ENCODE results near the gene CCDC110.
A peak's percentile ranks its signal among the peaks of the same experiment; 100 is the strongest.

CCDC110 gene

DNA sequence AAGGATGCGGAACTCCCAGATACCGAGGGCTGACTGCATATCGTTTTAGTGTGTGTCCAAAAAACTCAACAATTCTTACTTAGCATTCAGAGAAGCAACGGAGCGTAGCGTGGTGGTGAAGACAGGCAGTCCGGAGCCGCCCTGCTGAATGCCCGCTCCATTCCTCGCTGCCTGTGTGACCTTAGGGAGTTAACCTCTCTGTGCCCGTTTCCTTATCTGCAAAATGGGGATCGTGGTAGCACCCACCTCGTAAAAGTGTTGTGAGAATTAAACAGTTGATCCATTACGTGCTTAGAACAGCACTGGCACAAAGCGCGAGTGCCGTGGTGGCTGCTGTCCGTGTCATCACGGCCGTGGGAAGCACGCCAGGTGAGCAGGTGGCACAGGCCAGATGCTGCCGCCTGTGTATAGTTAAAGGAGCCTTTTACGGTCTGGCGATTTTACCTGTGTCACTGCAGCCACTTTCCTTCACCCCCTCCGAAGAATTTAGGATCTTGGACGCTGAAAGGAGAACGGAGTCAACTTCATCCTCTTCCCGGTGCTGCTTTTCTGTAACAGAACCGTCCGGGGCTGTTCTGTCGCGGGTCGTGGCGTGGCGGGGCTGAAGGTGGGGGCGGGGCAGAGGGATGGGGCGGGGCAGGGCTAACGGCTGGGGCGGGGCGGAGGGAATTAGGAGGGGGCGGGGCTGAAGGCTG, 885 bp downstream of the CCDC110 start:
- peak; percentile 28 for DNase-seq

GRCh38 chr4:185469580-185470154, 1.9 kb downstream of the CCDC110 start:
- no peak for DNase-seq

DNA sequence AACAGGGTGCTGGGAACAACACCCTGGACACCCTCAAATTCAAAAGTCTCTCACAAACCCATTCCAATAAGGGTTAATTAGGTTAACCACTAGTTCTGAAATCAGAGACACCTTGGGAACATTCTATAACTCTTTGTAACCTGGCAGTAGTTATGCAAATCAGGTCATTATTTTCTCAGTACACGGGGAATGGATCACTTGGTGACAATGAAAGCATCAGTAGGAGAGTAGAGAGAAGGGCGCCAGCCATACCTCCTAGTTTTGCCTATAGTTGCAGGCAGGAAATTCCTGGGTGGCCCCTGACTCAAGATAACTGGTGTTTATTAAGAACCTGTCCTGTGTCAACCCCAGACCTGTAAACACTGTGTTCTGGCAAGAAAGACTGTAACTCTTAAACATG, 2.5 kb downstream of the CCDC110 start:
- DNase-seq = no peak

DNA sequence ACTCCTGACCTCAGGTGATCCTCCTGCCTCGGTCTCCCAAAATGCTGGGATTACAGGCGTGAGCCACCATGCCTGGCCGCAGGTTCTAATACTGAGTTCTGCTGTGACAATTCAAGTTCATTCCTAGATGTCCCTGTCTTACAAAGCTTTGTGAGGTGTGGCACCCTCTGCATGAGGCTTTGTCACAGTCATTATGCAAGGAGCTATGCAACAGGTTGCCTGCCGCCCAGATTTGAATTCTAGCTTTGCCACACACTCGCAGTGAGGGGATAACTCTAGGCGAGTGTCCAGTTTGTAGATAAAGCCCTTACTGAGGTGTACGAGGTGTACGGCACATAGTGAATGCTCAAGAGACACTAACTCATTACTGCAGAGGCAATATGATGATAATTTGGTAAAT, 3.5 kb downstream of the CCDC110 start:
- DNase-seq = no peak

DNA sequence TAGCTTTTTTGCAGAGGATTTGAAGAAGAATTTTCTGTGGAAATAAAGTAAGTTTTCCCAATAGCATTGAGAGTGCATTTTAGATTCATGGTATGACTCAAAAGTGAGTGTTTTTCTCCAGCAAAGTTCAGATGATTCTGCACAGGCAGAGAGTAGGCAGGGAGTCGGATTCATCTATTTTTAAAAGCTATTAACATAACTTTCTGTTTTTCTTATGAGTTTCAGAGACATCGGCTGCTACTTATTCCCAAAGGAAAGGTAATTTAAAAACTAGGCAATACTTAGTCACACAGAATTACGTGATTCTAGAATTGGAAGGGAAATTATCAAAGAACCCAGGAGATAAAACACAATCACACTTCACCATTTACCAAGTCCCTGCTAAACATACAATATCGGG, 4.4 kb downstream of the CCDC110 start:
- no peak for DNase-seq

DNA sequence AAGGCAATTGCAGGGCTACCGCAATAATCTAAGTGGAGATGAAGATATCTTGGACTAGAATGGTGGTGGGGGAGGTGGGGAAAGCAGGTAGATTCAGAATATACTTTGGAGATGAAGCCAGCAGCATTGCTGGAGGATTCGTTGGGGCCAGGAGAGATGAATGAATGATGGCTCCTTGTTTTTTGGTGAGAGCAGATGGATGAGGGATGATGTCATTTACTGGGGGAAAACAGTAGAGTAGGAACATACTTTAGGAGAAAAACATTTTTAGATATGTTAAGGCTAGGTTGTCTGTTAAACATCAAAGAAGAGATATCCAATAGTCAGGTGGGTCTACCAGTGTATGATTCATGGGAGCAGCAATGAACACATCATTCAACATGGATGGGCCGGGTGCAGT, 5.8 kb downstream of the CCDC110 start:
- DNase-seq = no peak

- no peak for DNase-seq
Measured at GRCh38 chr4:185464887-185465286, 6.6 kb downstream of the CCDC110 start.

GRCh38 chr4:185464183-185464582, 7.3 kb downstream of the CCDC110 start:
- DNase-seq = no peak

- no peak for DNase-seq
Measured at GRCh38 chr4:185463541-185463940, 8.0 kb downstream of the CCDC110 start.

- DNase-seq = no peak
Measured at GRCh38 chr4:185461565-185461964, 10.0 kb downstream of the CCDC110 start.

DNA sequence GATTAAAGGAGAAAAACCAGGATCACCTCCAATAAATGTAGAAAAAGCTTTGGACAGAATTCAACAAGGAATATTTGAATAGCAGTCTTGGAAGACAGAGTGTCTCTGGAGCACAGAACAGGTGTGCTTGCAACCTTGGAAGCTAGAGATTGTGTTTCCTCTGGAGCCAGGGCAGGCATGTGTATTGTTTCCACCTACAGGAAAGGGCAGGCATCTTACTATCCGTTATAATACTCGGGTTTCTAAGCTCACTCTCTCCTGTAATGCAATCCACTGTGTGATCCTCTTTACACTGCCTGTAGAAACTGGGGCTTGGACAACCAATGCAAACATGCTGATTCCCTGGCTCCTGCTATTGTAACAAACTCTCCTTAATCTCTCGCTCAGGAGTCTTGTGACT, 14.4 kb downstream of the CCDC110 start:
- DNase-seq = no peak

DNA sequence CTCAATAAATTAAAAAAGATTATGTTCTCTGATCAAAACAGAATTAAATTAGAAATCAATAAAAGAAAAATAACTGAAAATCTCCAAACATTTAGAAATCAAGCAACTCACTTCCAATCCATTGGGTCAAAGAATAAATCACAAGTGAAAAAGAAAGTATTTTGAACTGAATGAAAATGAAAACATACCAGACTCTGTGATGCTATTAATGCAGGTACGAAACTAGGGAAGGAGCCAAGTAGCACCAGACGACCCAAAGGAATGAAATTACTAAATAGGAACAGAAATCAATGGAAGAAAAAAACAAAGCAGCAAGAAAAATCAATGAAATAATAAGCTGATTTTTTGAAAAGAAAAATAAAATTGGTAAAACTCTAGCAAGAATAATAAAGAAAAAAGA, 15.4 kb downstream of the CCDC110 start:
- no peak for DNase-seq

GRCh38 chr4:185445209-185445608, 26.3 kb downstream of the CCDC110 start:
- DNase-seq = no peak

DNA sequence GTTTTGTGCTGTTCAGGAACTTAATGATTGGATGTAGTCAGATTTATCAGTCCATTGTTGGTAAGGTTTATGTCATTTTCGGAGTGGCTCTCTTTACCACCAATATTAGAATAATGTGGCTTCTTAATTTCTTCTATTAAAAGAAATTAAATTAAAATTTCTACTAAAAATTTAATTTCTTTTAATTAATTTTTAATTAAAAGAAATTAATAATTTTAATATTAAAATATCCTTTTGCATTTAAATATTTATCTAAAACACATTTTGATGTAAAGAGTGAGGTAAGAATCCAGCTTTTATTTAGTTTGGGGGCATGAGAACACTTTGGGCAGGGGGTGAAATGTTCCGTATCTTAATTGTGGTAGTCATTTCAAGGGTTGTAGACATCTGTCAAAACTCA, 30.1 kb downstream of the CCDC110 start:
- DNase-seq = no peak

DNA sequence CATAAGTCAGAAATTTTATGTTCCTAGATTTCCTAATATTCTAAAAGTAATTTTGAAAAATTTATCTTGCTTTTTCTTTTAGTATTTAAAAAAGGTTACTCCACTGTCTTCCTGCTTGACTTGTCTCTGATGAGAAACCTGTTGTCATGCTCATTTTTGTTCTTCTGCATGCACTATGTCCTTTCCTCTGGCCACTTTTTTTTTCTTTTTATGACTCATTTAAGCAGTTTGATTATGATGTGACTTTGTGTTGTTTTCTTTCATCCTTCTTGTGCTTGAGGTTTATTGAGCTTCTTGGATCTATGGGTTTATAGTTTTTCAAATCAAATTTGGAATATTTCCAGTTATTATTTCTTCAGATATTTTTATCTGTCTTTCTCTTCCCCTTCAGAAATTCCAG, 33.7 kb downstream of the CCDC110 start:
- DNase-seq = no peak

DNA sequence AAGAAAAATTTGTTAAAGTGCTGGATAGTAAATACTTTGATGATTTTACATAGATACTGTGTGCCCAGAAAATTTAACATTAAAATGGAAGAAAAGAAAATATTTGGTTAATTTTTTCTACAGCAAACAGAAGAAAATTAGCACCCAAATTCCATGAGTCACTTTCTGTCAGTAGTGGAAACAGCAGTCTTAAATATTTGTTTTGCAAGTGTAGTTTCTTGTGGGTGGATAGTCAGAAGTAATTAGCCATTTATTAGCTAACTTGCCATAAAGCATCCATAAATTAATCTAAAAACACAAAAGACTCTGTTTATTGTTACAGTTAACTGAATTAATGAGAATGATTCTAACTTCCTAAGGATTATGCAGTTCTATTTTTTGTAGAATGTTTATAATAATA, 36.1 kb downstream of the CCDC110 start:
- no peak for DNase-seq

DNA sequence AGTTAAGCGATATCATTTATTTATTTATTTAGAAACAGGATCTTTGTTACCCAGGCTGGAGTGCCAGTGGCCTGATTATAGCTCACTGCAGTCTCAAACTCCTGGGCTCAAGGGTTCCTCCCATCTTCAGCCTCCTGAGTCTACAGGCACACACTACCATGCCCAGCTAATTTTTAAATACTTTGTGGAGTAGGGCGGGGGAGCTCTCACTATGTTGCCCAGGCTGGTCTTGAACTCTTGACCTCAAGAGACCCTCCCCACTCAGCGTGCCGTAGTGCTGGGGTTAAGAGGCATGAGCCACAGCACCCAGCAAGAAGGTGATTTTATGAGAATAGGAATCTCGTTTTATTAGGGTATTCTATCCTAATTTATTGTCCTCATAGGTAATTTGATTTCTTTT, 41.9 kb downstream of the CCDC110 start:
- no peak for DNase-seq

DNA sequence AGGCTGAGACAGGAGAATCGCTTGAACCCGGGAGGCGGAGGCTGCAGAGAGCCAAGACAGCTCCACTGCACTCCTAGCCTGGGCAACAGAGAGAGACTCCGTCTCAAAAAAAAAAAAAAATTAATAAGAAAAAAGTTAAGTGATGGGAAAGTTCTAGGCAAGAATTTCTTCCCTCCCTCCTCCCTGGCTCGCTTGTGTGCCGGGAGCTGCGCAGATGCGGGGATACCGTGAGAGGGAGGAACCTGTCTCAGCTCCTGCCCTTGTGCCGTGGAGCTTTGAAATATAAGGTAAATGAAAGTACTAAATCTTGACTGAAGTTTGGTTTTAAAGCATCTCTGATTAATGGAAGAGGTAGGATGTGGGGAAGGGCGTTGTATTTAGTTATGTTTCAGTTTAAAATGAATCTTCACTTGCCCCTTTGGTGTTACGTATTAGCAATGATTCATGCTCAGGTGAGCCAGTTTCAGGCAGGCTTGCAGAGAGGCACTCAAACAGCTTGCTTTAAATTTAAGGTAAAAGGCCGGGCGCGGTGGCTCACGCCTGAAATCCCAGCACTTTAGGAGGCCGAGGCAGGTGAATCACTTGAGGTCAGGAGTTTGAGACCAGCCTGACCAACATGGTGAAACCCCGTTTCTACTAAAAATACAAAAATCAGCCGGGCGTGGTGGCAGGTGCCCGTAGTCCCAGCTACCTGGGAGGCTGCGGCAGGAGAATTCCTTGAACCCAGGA, 44.4 kb downstream of the CCDC110 start:
- DNase-seq = no peak

GRCh38 chr4:185425647-185426352, 45.7 kb downstream of the CCDC110 start, which contains the start of gene UFSP2:
Gene UFSP2 (minus strand): TSS chr4:185425964. CDS start chr4:185425868, 96 bp downstream.
- peak; percentile 88 for DNase-seq

DNA sequence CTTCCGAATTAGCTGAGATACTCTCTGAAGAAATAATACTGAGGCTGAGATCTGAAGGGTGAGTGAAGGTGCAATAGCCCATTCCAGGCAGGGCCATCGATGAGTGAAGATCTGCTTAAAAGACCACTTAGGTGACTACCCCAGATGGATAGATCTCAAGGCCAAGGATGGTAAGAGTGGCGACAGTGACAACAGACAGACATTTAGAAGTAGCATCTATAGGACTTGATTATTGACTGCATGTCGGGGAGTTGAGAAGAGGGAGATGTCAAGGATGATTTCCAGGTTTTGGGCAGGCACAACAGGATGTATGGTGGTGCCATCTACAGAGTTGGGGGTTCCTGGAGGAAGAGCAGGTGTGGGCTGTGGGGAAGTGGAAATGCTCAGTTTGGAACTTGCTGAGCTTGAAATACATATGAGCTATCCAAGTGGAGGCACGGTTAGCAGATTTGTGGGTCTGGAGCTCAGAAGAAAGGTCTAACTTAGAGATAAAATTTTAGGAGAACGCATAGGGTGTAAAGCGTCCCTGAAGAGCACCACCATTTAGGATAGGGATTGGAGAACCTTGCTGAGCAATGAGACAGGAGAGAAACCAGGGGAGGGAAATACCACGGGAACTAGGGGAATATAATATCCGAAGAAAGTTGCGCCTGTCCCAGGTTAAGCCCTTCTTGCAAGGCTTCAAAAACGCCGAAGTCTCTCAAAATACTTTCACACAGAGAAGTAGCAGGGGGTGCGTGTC, 46.5 kb downstream of the CCDC110 start:
- no peak for DNase-seq

DNA sequence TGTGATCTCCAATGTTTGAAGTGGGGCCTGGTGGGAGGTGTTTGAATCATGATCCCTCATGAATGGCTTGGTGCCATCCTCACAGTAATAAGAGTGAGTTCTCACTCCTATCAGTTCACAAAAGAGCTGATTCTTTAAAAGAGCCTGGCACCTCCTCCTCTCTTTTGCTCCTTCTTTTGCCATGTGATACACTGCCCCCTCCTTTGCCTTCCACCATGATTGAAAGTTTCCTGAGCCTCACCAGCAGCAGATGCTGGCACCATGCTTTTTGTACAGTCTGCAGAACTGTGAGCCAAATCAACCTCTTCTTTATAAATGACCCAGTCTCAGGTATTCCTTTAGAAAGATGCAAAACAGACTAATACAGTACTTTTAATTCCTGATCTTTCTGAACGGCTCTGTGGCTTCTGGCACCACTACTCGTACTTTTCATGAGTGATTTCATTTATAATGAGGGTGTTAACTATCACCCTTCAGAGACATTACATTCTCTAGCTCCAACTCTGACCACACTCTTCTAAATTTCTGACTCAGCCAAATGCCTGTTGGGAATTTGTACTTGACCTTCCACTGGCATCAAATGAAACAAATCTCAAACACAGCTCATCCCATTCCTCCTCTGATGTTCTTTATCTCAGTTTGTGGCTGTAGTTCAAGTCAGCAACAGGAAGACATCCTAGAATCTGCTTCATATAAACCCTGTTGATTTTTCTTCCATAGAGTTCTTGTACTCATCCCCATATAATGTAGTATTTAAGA, 50.0 kb downstream of the CCDC110 start:
- no peak for DNase-seq

DNA sequence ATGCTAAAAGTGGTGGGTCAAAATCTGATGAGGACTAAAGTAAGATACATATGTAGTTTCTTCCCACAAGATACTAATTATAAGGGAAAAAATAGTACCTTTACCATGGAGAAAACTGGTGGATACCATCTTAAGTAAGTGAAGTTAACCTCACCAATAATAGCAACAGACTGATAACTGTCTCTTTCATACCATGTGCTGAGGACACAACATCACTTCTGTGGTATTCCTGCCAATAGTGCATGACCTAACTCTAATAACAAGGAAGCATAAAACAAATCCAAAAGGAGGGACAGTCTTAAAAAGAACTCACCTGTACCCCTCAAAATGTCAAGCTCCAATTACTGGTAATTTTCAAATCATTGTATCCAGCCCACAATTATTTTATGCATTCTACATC, 54.6 kb downstream of the CCDC110 start:
- DNase-seq = no peak

Measured in stimulated activated CD8-positive, alpha-beta memory T cell treated with anti-CD3 and anti-CD28 coated beads, Interleukin-4, amount 100 ng/mL, for 48 hours (primary cell).